NCI-H82 treated with DMSO at 0.1 percent for 48 hours (cell line): Measurements from ENCODE around the gene CCDC170.

Source experiments
- DNase-seq: peaks from one replicate; lab custom pipeline; 2025; ENCODE audit not compliant: unreplicated experiment; lab: John Stamatoyannopoulos, UW

The CCDC170 gene

DNA sequence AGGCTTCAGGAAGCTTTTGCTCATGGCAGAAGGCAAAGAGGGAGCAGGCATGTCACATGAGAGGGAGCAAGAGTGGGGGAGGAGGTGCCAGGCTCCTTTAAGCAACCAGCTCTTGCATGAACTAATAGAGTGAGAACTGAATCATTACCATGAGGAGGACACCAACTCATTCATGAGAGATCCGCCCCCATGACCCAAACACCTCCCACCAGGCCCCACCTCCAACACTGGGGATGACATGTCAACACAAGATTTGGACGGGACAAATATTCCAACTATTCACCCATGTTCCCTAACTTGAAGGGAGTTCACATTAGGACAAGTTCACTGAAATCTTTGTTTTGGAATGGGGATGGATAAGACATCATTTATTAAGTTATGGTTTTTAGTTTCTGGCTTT lies 158.5 kb downstream of the CCDC170 start:
- no peak for DNase-seq

DNA sequence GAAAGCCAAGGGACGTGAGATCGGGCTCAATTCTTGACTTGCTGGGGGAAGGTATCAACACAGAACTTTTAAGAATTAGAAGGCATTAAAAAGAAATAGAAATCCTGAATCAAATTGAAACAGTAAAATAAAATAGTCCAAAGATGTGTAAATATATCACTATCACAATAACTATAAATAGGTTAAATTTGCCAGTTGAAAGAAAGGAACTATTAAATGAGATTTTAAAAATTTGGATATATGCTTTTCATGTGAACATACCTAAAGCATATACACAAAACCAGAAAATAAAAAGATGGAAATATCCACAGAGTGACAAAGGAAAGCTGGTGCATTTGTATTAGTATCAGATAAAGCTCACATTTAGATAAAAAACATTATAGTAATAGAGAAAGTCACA lies 161.3 kb downstream of the CCDC170 start:
- no peak for DNase-seq

DNA sequence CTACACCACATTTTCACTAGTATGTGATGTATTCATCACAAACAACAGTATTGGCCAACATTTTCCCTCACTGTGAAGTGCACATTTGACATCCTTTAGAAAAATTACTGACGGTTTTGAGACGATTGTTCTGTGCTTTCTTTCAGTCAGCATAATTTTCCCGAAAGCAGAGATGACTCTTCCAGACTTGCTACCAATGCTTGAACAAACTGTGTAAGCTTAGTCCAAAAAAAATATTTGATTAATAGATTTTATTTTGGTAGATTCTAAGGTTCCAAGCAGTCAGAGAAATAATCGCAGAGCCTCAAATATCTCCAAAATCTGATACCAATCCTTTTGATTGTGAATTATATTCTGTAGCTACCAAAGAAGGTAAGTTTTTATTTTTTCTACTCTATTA lies 162.6 kb downstream of the CCDC170 start:
- no peak for DNase-seq

DNA sequence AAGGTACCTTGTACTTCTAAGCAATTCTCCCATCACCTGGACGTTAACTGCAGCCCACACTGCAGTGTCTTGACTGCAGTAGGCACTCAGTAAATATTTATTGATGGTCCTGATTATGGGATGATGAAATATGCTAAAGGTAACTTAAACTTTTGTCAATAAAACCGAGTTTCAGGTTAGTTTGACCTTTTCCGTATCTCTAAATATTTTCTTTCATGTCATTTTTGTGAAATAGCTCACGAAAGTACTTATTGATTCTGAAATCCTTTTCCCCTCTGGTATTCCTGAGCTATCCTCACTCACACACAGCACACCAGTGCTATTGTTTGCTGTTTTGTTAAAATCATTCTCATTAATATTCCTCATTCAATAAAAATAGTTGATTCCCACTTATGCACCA lies 164.3 kb downstream of the CCDC170 start:
- DNase-seq, result no peak

DNA sequence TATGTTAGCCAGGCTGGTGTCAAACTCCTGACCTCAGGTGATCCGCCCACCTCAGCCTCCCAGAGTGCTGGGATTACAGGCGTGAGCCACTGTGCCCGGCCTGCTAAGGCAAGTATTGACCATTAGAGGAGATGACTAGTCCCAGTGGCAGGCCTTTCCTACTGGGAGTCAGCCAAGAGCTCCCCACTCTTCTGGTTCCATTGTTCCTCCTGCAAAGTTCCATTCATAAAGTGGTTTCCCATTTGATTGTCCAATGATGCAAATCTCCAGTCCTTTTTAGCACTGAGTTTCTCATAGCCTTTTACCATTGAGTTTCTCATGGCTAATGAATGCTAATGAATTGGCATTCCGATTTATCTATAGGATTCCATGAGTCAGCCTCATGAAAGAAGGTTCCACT lies 165.4 kb downstream of the CCDC170 start:
- DNase-seq, result no peak

DNA sequence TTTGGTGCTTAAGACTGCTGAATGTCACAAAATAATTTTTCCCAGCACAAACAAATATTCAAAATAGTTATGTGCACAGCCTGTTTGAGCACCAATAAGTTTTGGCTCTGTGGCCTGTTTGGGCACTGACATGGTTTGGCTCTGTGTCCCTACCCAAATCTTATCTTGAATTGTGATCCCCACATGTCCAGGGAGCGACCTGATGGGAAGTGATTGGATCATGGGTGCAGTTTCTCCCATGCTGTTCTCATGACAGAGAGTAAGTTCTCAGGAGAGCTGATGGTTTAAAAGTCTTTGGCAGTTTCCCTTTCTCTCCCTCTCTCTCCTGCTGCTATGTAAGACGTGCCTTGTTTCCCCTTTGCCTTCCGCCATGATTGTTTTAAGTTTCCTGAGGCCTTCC lies 167.7 kb downstream of the CCDC170 start:
- DNase-seq, result no peak

DNA sequence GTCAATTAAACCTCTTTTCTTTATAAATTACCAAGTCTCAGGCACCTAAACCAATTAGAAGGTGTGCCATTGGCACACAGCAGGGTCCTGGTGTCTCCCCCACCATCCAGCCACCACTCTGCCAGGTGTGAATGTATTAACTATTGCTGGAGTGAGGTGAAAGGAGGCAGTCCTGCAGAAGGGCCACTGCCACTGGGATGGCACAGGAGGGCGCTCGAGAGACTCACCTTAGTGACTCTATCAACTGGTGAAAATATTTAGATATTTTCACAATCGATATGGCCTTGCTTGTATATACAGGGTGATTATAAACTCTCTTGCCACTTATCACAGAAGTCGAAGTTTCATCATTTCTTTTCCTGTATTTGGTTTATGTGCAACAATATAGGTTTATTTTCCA lies 168.1 kb downstream of the CCDC170 start:
- DNase-seq, result peak; percentile 7

DNA sequence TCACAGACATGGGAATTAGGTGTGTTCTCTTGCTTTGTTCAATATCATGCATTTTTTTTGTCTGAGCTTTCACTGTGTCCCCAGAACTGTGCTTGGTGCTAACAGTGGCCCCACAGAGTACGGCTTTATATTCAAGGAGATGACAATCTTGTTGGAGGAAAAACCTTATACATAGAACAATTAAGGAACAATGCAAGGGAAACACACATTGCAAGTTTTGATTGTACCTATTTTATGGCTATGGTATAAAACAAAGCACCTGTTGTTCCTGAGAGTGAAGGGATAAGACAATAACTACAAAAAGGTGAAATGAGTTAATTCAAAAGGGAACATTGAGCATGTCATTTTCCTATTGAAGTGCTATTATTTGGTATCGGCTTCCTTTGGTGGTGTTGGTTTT lies 169.7 kb downstream of the CCDC170 start:
- DNase-seq, result no peak

DNA sequence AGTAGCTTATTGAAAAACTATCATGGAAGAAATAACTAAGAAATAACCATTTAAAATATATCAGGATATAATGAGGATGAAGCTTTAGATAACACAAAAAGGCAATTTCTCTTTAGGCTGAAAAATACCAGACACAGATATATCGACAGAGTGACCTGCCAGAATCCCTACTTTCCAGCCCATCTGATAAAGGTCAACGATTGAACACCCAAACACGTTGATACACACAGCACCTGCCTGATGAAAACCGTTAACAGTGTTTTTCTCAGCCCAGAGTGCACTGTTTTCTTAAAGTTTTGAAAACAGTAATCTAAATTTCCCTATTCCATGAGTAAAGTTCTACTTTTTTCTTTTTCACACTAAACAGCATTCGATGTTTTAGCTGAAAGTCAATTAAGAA lies 170.6 kb downstream of the CCDC170 start:
- DNase-seq, result no peak

DNA sequence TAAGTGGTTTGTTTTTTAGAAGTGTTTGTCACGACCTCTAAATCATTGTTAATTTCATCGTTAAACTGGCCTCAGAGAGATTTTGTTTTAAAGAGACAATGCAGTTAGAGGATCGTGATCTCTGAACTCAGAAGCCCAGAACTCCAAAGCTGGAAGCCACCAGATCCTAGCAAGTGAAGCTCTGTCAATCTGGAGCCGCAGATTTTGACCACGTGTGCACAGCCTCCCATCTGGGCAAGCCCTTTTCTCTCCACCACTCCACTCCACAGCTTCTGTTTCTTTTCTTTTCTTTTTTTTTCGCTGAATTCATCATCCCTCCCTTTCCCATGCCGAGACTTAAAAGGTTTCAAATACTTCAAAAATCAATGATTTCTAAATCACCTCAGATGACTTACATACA lies 171.5 kb downstream of the CCDC170 start:
- no peak for DNase-seq

DNA sequence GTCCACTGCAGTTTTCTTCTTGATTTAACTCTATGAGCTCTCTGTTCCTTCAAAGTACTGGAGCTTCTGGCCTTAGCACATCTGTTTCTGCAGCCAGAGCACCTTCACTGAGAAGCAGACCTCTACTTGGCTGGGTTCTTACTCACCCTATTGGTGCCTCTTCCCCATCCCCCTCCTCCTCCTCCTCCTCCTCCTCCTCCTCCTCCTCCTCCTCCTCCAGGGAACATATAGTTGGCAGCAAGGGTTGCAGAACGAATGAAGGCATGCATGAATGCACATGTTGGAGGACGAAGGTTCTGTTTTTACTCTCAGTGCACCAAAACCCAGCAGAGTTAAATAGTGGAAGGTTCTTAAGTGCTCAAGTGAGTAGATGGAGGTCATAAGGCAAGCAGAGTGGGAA lies 172.7 kb downstream of the CCDC170 start:
- DNase-seq, result no peak

DNA sequence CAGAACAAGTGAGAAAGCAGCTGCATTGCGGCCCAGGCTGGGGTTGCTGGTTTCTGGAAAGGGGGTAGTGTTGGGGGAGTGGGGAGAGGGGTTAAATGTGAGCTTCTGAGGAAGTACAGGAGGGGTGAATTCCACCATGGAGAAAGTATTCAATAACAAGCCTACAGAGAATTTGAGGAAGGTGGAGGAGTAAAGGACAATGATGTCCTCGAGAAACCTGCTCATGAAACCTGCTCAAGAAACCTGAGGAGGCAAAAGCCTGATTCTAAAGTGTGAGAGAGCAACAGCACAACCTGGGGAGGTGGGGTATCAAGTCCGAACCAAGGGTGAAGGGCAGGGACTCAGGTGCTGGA lies 175.4 kb downstream of the CCDC170 start:
- no peak for DNase-seq

DNA sequence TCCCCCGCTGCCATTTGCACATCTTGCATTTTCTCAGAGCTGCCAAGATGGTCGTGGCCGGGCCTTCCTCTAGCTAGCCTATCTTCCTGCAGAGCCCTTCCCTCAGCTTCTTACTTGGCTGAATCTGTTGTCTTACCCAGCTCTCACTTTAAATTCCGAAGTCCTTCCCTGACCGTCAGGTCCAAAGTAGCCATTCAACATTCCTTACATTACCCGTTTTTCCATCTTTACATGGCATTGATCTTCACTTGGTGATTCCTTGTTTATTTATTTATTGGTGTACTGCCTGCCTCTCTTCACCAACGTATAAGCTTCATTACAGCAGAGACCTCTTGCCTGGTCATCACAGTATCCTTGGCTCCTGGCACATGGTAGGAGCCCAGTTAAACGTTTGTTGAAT lies 176.3 kb downstream of the CCDC170 start:
- DNase-seq, result no peak
